Stimulated activated CD8-positive, alpha-beta memory T cell treated with anti-CD3 and anti-CD28 coated beads, Interleukin-4, amount 100 ng/mL, for 24 hours (primary cell): ENCODE measurements around the gene NAA80.
A peak's percentile ranks its signal among the peaks of the same experiment; 100 is the strongest.
"Not testable (repeated sequence)": the region's sequence is repeated elsewhere in the genome, so short reads cannot be mapped to it uniquely, and the experiment has no call there.

ENCODE experiments used
- DNase-seq: peaks from one replicate; pipeline ENCODE4 v3.0.0-alpha.2; 2020; ENCODE audit warnings: low read depth

The NAA80 gene

DNA sequence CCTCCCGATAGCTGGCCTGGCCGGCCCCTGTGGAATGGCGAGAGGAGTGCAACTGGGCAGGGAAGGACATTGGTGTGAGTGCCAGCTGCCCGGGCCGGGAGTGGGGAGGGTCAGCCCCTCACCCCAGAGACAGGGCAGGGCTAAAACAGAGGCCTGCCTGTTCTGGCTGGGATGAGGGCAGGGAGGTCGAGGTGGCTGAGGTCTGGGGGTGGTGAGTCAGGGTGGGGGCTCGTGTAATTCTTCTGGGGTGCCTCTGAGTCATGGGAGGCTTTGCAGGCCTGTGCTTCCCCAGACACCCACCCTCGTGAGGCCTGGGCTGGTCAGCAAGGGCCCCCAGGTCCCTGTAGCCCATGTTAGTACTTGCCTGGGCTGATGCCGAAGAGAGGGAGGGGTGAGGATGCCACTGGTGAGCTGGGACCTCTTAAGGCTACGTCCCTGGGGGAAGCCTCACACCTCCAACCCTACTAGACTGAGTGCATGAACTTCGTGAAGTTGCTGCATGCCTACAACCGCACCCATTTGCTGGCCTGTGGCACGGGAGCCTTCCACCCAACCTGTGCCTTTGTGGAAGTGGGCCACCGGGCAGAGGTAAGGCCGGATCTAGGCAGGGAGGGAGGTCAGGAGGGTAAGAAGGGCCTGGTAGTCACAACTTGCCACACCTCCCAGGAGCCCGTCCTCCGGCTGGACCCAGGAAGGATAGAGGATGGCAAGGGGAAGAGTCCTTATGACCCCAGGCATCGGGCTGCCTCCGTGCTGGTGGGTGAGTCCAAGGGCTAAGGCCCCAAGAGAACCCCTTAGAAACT, 28.6 kb downstream of the NAA80 start:
- no peak for DNase-seq

- DNase-seq, result no peak
These were observed 29.2 kb downstream of the NAA80 start for GRCh38 chr3:50269977-50270413.

DNA sequence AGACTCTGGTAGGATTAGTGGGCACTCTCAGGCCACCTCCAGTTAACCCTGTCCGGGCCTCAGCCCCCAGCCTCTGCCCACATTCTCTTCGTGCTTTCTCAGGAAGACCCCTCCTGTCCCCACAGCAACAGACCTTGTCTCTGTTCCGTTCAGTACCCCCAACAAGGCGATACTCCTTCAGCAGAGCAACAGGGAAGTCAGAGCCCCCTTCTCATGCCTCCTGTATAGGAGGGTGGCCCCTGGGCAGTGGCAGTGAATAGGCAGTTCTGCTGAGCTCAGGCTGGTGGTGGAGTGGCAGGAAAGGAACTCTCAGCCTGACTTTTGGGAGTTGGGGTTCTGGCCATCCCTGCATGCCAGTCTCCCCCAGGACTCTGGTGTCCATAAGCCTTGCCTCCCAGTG, 29.7 kb downstream of the NAA80 start:
- no peak for DNase-seq

DNA sequence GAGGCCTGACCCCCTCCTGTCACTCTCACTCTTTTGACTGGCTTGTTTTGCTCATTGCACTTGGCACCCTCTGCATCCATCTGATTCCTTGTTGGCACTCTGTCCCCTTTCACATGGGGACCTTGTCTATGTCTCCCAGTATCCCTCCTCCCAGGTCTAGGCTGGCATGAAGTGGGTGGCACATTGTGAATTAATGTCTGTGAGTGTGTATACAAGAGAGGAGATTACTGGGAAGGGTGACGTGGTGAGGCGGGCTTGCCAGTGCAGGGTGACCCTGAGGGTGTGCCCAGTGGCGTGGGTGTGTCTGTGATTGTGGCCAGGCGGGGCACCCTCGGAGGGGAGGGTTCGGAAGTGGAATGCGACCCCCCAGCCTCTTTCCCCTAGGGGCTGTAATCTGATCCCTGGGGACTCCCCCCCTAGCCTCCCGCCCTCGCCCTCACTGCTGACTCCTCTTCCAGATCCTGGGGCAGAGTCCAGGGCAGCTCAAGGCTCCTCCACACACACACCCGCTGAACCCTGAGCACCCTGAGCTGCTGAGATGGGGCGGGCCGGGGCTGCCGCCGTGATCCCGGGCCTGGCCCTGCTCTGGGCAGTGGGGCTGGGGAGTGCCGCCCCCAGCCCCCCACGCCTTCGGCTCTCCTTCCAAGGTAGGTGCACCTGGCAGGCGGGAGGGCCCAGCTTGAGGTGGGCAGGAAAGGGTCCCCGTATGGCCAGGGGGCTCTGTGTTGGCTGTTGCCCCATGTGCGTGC, 30.3 kb downstream of the NAA80 start, which contains the start of gene SEMA3B:
SEMA3B (plus strand) TSS at position 445 of the 749 bp plus-strand sequence; CDS start at position 539, 94 bp downstream.
- no peak for DNase-seq

DNA sequence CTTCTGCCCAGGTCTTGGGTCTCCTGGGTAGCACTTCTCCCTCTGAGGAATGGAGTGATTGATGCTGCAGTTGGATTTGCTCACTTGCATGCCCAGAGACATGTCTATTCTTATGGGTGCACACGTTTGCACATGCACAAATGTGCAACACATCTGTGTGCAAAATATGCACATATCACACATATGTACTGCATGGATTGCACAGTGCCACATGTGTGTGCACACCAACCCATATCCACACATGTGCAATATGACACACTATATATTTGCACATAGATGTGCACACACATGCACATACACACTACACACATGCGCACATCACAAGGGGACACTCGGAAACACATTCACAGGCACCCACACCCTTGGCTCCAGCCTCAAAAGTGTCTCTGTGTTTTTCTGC, 30.9 kb downstream of the NAA80 start:
- no peak for DNase-seq

GRCh38 chr3:50267280-50267913, 31.8 kb downstream of the NAA80 start:
- no peak for DNase-seq

DNA sequence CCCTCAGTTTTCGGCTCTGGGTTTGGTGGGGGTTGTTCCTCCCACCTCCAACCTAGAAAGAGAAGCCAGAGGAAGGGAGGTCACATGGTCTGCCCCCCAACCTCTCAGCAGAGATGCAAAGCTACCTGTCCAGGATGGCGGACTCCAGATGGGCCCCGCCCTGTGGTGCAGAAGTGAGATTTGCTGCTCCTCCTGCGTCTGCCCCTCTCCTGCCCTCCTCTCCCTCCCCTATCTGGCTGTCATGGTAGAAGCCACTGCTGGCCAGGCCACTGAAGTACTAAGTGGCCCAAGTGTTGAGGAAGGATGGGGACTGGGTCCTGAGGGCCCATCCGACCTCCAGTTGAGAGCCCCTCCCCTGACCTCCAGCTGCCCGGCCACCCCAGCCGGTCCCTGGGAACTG, 32.4 kb downstream of the NAA80 start:
- DNase-seq, result no peak

DNA sequence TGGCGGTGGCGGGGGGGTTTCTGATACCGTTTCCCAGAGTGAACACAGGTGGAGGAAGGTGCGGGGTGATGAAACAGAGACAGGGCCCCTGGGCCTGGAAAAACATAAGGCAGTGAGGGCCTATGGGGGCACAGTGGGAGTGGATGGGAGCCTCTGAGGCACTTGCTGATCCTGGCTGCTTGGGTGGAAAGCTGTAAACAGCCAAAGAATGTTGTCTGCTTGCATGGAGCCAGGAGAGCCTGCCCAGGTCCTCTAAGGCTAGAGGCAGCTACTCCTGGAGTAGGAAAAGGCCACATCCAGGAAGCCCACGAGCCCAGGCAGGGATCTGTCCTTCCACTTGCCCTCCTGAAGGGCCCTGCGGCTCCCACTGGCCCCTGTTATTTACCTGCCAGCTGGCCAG, 33.2 kb downstream of the NAA80 start:
- DNase-seq, result no peak

DNA sequence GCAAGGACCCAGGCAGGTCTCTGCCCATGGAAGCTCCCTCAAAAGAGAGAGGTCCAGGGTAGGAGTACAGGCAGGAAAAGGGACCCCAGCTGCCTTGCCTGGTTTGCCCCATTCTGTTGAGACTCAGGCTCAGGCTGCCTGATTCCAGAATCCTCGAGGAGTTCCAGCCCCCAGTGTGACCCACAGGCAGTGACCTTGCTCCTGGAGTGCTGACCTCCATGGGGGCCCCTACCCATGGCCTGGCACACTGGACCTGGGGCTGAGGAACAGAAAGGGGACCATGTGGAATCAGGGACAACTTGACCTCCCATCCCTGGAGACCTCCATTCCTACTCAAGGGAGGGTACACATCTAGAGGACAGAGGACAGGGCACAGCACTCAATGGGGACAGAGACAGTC, 33.6 kb downstream of the NAA80 start:
- DNase-seq, result no peak

GRCh38 chr3:50264964-50265485, 34.2 kb downstream of the NAA80 start:
- DNase-seq, result no peak

DNA sequence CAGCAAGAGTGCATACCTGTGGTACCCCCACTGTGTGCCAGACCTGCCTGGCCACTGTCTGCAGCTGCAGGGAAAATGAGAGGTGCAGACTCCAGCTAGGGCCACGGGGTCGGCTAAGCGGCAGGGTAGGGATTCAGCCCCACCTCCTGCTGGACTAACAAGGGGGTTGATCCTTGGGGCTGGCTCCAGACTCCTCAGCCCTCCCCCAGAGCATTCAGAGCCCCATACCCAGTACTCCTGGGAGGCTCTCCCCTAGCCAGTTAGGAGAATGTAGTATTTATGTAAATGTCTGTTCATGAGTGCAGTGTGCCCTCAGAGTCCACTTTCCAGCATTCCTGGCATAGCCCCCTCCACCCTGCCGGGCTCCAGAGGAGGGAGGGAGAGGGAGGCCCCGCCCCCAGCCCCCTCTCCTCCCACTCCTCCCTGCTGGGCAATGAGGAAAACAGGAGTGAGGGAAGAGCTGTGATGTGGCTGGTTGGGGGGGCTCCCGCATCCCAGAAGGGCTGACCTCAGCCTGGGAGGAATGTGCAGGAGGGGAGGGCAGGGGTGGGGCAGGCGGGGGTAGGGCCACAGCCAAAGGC, 34.7 kb downstream of the NAA80 start:
- no peak for DNase-seq

GRCh38 chr3:50263478-50264382, 35.5 kb downstream of the NAA80 start:
- no peak for DNase-seq

GRCh38 chr3:50262778-50263177, 36.4 kb downstream of the NAA80 start:
- DNase-seq, result no peak

DNA sequence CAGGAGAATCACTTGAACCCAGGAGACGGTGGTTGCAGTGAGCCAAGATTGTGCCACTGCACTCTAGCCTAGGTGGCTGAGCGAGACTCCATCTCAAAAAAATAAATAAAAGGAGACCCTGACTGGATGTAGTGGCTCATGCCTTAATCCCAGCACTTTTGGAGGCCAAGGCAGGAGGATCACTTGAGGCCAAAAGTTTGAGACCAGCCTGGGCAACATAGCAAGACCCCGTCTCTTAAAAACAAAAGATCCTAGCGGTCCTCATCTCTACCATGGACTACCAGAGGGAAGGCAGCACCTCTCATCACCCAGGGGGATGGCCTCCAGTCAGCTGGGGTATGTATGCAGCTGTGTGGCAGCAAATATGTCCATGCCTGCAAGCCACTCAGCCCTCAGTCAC, 37.0 kb downstream of the NAA80 start:
- not testable (repeated sequence) for DNase-seq

- no peak for DNase-seq
These were observed 37.7 kb downstream of the NAA80 start for GRCh38 chr3:50261505-50261904.

DNA sequence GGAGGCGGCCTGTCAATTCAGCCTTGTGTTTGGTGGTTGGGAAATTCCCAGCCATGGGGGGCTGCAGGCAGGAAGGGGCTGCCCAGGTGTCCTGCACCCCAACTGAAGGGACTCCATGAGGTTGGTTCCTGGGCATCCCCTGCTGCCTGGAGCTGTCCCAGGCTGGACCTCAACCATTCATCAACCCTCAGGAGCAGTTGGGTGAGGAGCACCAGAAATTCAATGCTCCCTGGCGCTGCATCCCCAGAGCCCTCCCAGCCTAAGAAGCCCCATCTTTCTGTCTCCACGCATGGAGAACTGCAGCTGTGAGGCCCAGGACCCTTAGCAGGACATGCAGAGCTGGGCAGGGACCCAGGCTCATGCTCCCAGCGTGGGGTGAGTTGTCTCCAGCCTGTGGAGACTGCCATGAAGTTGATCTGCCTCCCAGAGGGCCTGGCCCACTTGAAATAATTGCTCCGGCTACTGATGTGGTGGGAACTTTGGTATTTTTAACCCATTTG, 38.2 kb downstream of the NAA80 start:
- DNase-seq, result no peak

GRCh38 chr3:50260027-50260941, 38.9 kb downstream of the NAA80 start:
- peak; percentile 77 for DNase-seq

DNA sequence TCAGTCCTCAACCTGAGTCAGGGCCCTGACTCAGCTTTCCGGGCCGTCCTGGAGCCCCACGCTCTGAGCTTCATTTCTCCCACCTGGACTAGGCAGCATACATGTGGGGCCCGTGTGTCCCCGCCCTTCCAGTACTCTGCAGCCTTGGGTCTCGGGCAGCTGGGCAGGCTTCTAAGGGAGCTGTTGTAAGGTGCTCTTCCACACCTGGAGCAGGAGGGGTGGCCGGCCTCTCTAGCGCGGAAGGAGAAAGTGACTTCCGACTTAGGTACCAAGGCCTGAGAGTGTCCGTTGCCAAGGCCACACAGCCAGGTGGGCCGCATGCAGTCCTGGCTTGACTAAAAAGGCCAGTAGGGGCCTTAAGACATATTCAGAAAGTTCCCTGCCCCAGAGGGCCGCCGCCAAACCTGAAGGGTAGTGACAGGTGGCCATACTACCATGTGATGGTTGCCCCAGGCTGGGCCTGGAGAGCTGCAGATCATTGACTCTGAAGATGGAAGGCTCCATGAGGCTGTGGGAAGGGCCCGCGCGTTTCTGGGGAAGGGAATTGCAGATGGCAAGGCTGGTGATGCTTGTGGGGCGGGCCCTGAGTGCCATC, 39.7 kb downstream of the NAA80 start:
- no peak for DNase-seq

- DNase-seq, result no peak
These were observed 40.2 kb downstream of the NAA80 start for GRCh38 chr3:50258979-50259378.
